LNCaP clone FGC (cell line): Measurements from ENCODE around the gene ABCA2.
A peak's percentile ranks its signal among the peaks of the same experiment; 100 is the strongest.

Source experiments
- DNase-seq: peaks from one replicate; pipeline ENCODE4 v3.0.0-alpha.2; 2011; ENCODE audit warnings: low read depth
- H3K4me3 ChIP-seq: 2 replicates; pipeline ENCODE4 v1.5.1; 2011; ENCODE audit warnings: mild to moderate bottlenecking, low read depth, low read length, control low read depth
- TF ChIP-seq, protein P1 (sequence below): IDR thresholded peaks from 2 replicates; pipeline ENCODE4 v1.5.1; 2012; ENCODE audit warnings: mild to moderate bottlenecking; ENCODE audit not compliant: control insufficient read depth, insufficient read depth; ENCODE audit errors: extremely low read depth

Gene ABCA2, protein sequence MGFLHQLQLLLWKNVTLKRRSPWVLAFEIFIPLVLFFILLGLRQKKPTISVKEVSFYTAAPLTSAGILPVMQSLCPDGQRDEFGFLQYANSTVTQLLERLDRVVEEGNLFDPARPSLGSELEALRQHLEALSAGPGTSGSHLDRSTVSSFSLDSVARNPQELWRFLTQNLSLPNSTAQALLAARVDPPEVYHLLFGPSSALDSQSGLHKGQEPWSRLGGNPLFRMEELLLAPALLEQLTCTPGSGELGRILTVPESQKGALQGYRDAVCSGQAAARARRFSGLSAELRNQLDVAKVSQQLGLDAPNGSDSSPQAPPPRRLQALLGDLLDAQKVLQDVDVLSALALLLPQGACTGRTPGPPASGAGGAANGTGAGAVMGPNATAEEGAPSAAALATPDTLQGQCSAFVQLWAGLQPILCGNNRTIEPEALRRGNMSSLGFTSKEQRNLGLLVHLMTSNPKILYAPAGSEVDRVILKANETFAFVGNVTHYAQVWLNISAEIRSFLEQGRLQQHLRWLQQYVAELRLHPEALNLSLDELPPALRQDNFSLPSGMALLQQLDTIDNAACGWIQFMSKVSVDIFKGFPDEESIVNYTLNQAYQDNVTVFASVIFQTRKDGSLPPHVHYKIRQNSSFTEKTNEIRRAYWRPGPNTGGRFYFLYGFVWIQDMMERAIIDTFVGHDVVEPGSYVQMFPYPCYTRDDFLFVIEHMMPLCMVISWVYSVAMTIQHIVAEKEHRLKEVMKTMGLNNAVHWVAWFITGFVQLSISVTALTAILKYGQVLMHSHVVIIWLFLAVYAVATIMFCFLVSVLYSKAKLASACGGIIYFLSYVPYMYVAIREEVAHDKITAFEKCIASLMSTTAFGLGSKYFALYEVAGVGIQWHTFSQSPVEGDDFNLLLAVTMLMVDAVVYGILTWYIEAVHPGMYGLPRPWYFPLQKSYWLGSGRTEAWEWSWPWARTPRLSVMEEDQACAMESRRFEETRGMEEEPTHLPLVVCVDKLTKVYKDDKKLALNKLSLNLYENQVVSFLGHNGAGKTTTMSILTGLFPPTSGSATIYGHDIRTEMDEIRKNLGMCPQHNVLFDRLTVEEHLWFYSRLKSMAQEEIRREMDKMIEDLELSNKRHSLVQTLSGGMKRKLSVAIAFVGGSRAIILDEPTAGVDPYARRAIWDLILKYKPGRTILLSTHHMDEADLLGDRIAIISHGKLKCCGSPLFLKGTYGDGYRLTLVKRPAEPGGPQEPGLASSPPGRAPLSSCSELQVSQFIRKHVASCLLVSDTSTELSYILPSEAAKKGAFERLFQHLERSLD (N-terminal part only)

DNA sequence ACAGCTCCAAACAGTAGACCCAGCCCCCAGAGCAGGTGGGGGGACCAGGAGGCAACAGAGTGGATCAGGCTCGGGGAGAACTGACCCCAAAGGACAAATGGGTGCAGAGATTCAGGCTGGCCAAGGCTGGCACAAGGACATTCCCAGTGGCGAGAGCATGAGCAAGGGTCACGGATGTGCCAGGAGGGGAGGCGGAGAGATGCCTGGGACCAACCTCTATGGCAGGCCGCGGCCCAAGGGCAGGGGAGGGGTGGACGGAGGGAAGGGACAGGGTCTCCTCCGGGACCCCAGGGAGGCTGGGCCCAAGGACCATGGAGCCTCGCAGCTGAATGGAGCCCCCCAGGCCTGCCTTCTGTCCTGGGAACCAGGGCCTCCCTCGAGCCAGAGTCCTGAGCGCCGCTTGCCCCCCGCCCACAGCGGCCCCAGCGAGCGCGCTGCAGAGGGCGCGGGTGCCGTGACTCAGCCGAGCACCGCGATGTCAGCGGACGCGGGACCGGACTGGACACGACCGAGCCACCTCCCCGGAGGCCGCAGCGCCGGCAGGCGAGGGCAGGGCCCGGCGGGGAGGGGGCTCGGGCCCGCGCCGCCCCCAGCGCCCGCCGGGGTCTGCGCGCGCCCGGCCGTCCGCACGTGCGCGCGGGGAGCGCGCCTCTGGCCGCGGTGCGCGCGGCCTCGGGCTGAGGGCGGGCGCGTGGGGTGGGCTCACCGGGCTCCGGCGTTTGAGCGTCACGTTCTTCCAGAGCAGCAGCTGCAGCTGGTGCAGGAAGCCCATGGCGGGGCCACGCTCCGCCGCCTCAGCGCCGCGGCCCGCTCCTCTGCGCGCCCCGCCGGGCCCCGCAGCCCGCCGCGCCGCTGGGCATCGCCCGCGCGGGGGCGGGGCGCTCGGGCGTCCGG is at the start of gene ABCA2:
ABCA2 (minus strand) TSS at position 869 of the 894 bp plus-strand sequence; CDS start at position 772, 97 bp downstream.
- H3K4me3 ChIP-seq = peak within 1 kb of the TSS; percentile 75
- TF ChIP-seq, protein P1, sequence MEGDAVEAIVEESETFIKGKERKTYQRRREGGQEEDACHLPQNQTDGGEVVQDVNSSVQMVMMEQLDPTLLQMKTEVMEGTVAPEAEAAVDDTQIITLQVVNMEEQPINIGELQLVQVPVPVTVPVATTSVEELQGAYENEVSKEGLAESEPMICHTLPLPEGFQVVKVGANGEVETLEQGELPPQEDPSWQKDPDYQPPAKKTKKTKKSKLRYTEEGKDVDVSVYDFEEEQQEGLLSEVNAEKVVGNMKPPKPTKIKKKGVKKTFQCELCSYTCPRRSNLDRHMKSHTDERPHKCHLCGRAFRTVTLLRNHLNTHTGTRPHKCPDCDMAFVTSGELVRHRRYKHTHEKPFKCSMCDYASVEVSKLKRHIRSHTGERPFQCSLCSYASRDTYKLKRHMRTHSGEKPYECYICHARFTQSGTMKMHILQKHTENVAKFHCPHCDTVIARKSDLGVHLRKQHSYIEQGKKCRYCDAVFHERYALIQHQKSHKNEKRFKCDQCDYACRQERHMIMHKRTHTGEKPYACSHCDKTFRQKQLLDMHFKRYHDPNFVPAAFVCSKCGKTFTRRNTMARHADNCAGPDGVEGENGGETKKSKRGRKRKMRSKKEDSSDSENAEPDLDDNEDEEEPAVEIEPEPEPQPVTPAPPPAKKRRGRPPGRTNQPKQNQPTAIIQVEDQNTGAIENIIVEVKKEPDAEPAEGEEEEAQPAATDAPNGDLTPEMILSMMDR = no peak
- DNase-seq = no peak

DNA sequence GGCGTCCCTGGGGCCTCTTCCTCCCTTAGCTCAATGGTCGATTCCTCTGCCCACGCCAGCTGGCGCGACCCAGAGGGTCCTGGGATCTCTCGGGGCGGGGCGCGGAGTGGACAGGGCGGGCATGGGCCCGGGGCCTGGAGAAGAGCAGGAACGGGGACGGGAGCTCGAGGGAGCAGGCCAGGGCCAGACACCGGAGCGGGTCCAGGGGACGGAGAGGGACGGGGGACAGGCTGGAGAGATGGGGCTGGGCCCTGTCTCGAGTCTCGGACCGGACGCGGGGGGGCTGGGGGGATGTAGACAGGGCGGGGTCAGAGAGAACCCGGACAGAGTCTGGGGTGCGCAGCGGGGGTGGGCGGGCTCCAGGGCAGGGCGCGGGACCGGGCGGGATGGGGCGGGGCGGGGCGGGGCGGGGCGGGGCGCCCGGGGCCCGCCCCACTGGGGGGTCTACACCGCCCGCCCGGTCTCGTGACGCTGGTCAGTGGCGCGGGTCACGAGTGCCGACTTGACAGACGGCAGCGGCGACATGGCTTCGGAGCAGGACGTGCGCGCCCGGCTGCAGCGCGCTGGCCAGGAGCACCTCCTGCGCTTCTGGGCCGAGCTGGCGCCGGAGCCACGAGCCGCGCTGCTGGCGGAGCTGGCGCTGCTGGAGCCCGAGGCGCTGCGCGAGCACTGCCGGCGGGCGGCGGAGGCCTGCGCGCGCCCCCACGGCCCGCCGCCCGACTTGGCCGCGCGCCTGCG is 49.1 kb upstream of the ABCA2 start, which contains the start of gene UAP1L1:
UAP1L1 (plus strand) TSS at position 508 of the 738 bp plus-strand sequence; CDS start at position 524, 16 bp downstream.
- H3K4me3 ChIP-seq = peak within 1 kb of the TSS; percentile 69
- TF ChIP-seq, protein P1 = no peak
- DNase-seq = no peak

DNA sequence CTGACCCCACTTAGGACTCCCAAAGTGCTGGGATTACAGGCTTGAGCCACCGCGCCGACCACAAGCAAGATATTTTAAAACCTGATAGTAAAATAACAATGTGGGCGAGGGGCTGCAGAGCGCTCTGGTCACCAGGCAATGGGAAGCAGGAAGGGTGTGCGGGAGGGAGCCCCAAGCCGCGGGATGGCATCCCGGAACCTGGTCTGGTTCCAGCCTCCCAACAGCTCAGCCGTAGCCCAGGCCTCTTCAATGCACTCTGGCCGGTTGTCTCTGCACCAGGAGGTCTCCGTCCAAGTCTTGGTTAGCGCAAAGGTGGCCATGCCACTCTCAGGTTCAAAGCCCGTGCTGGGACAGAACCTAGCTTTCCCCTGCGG is 48.6 kb upstream of the ABCA2 start:
- no peak for DNase-seq
- H3K4me3 ChIP-seq = peak overlapping the region; percentile 28; the same call in 1 of the 2 replicates

DNA sequence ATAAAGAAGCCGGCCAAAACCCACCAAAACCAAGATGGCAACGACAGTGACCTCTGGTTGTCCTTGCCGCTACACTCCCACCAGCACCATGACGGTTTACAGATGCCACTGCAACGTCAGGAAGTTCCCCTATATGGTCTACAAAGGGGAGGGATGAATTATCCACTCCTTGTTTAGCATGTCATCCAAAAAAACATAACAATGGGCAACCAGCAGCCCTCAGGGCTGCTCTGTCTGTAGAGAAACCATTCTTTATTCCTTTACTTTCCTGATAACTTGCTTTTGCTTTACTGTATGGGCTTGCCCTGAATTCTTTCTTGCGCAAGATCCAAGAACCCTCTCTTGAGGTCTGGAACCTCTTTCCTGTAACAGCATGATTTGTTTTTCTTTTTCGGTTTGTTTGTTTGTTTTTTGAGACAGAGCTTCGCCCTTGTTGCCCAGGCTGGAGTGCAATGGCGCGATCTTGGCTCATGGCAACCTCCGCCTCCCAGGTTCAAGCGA is 47.3 kb upstream of the ABCA2 start:
- TF ChIP-seq, protein P1 = no peak
- no peak overlapping the region for H3K4me3 ChIP-seq
- no peak for DNase-seq

More for the DNA sequence above, 48.6 kb upstream of the ABCA2 start:
- TF ChIP-seq, protein P1 = no peak

DNA sequence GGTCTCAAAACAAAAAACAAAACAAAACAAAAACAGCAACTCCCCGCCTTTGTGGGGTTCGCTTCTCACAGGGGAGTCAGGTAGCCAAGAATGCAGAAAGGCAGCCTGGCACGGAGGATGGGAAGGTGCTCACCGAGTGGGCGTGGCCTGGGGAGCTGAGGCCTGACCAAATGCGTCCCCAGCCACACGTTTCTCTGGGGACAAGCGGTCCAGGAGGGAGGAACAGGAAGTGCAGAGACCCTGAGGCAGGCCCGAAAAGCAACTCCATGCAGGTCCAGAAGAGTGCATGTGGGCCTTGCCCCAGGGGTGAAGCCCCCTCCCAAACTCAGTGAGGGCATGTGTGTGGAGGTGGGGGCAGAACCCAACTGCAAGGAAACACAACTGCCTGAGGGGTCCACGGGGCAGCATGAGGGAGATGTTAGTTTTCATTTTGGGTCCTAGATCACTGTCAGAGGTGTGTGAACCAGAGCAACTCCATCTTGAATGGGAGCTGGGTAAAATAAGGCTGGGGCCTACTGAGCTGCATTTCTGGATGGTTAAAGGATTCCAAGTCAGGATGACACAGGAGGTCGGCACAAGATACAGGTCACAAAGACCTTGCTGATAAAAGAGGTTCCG is 46.7 kb upstream of the ABCA2 start:
- TF ChIP-seq, protein P1 = no peak
- no peak overlapping the region for H3K4me3 ChIP-seq
- DNase-seq = no peak
